WTC11 (cell line): ENCODE results near the gene LMOD1. TPM values are rescaled to one million over a fixed set of nuclear protein-coding genes. Genes with fewer than 3 reads are reported as not detected.

Source experiments
- AFF4 ChIP-seq: sonication (generic); formaldehyde crosslinking; IDR thresholded peaks from 2 replicates; pipeline ENCODE4 v1.8.1; 2023; ENCODE audit warnings: mild to moderate bottlenecking, missing genetic modification reagents, borderline replicate concordance
- AR ChIP-seq: fragments of 250-450 bp; sonication (Bioruptor Pico); IDR thresholded peaks from 2 replicates; pipeline ENCODE4 v1.9.0; 2021; ENCODE audit warnings: mild to moderate bottlenecking
- ATF1 ChIP-seq: sonication (generic); formaldehyde crosslinking; IDR thresholded peaks from 2 replicates; pipeline ENCODE4 v1.8.1; 2023; ENCODE audit warnings: mild to moderate bottlenecking, moderate library complexity, missing genetic modification reagents
- CREB1 ChIP-seq: sonication (generic); formaldehyde crosslinking; IDR thresholded peaks from 2 replicates; pipeline ENCODE4 v1.8.0; 2023; ENCODE audit warnings: mild to moderate bottlenecking, missing genetic modification reagents
- CREM ChIP-seq: sonication (generic); formaldehyde crosslinking; IDR thresholded peaks from 2 replicates; pipeline ENCODE4 v1.8.1; 2022; ENCODE audit warnings: mild to moderate bottlenecking, missing genetic modification reagents, moderate library complexity
- EMX1 ChIP-seq: fragments of 250-450 bp; sonication (Bioruptor Pico); IDR thresholded peaks from 2 replicates; pipeline ENCODE4 v1.8.0; 2021; ENCODE audit warnings: mild to moderate bottlenecking
- ESRRA ChIP-seq: sonication (generic); formaldehyde crosslinking; IDR thresholded peaks from 2 replicates; pipeline ENCODE4 v1.8.1; 2022; ENCODE audit warnings: mild to moderate bottlenecking, missing genetic modification reagents, borderline replicate concordance
- ETV6 ChIP-seq: sonication (generic); formaldehyde crosslinking; IDR thresholded peaks from 2 replicates; pipeline ENCODE4 v1.8.1; 2022; ENCODE audit warnings: mild to moderate bottlenecking, missing genetic modification reagents
- FOXK1 ChIP-seq: sonication (generic); formaldehyde crosslinking; IDR thresholded peaks from 2 replicates; pipeline ENCODE4 v1.8.0; 2022; ENCODE audit warnings: mild to moderate bottlenecking, moderate library complexity, missing genetic modification reagents
- GABPB1 ChIP-seq: sonication (generic); formaldehyde crosslinking; IDR thresholded peaks from 2 replicates; pipeline ENCODE4 v1.8.1; 2023; ENCODE audit warnings: mild to moderate bottlenecking, missing genetic modification reagents
- JAZF1 ChIP-seq: fragments of 250-450 bp; sonication (Bioruptor Pico); IDR thresholded peaks from 2 replicates; pipeline ENCODE4 v1.9.0; 2021; ENCODE audit warnings: moderate library complexity, mild to moderate bottlenecking, inconsistent platforms
- JUN ChIP-seq: sonication (generic); formaldehyde crosslinking; IDR thresholded peaks from 2 replicates; pipeline ENCODE4 v1.8.0; 2023; ENCODE audit warnings: mild to moderate bottlenecking, missing genetic modification reagents
- MAX ChIP-seq: sonication (generic); formaldehyde crosslinking; IDR thresholded peaks from 2 replicates; pipeline ENCODE4 v1.8.0; 2022; ENCODE audit warnings: mild to moderate bottlenecking, missing genetic modification reagents
- NFATC4 ChIP-seq: fragments of 250-450 bp; sonication (Bioruptor Pico); IDR thresholded peaks from 2 replicates; pipeline ENCODE4 v1.9.0; 2021; ENCODE audit warnings: mild to moderate bottlenecking
- NFE2L1 ChIP-seq: sonication (generic); formaldehyde crosslinking; IDR thresholded peaks from 2 replicates; pipeline ENCODE4 v1.8.1; 2023; ENCODE audit warnings: missing genetic modification reagents
- NR2C2 ChIP-seq: sonication (generic); formaldehyde crosslinking; IDR thresholded peaks from 2 replicates; pipeline ENCODE4 v1.8.0; 2022; ENCODE audit warnings: mild to moderate bottlenecking, missing genetic modification reagents
- NR3C1 ChIP-seq: sonication (generic); formaldehyde crosslinking; conservative IDR thresholded peaks from 2 replicates; pipeline ENCODE4 v1.8.1; 2023; ENCODE audit warnings: low read depth, mild to moderate bottlenecking, missing genetic modification reagents
- RELA ChIP-seq: sonication (generic); formaldehyde crosslinking; IDR thresholded peaks from 2 replicates; pipeline ENCODE4 v1.8.1; 2022; ENCODE audit warnings: missing genetic modification reagents, mild to moderate bottlenecking, borderline replicate concordance
- SOX15 ChIP-seq: fragments of 250-450 bp; sonication (Bioruptor Pico); IDR thresholded peaks from 2 replicates; pipeline ENCODE4 v1.9.0; 2021; ENCODE audit warnings: mild to moderate bottlenecking
- TP53 ChIP-seq: sonication (generic); formaldehyde crosslinking; IDR thresholded peaks from 2 replicates; pipeline ENCODE4 v1.8.1; 2023; ENCODE audit warnings: mild to moderate bottlenecking, missing genetic modification reagents
- ZBTB21 ChIP-seq: sonication (generic); formaldehyde crosslinking; IDR thresholded peaks from 2 replicates; pipeline ENCODE4 v1.8.1; 2023; ENCODE audit warnings: mild to moderate bottlenecking, missing genetic modification reagents, borderline replicate concordance
- ZNF219 ChIP-seq: sonication (generic); formaldehyde crosslinking; IDR thresholded peaks from 2 replicates; pipeline ENCODE4 v1.8.0; 2023; ENCODE audit warnings: missing genetic modification reagents, mild to moderate bottlenecking, borderline replicate concordance
- ZNF317 ChIP-seq: sonication (generic); formaldehyde crosslinking; IDR thresholded peaks from 2 replicates; pipeline ENCODE4 v1.8.1; 2023; ENCODE audit warnings: low read depth, mild to moderate bottlenecking, moderate library complexity, missing genetic modification reagents, borderline replicate concordance
- ZNF396 ChIP-seq: fragments of 250-450 bp; sonication (Bioruptor Pico); IDR thresholded peaks from 2 replicates; pipeline ENCODE4 v1.8.0; 2021; ENCODE audit warnings: mild to moderate bottlenecking, moderate library complexity, borderline replicate concordance
- ZNF416 ChIP-seq: fragments of 250-450 bp; sonication (Bioruptor Pico); IDR thresholded peaks from 2 replicates; pipeline ENCODE4 v1.9.0; 2021; ENCODE audit warnings: mild to moderate bottlenecking, inconsistent platforms
- ZNF425 ChIP-seq: fragments of 250-450 bp; sonication (Bioruptor Pico); conservative IDR thresholded peaks from 2 replicates; pipeline ENCODE4 v1.9.0; 2021; ENCODE audit warnings: mild to moderate bottlenecking
- total RNA-seq: library from RNA; stranded (reverse); gene quantifications from 3 replicates; pipeline ENCODE4 v1.2.3, GENCODE V29; 2021
- TF ChIP-seq, protein P1 (sequence below): sonication (generic); formaldehyde crosslinking; IDR thresholded peaks from 2 replicates; pipeline ENCODE4 v1.8.0; 2022; ENCODE audit warnings: mild to moderate bottlenecking, missing genetic modification reagents
- TF ChIP-seq, protein P2 (sequence below): sonication (generic); formaldehyde crosslinking; IDR thresholded peaks from 2 replicates; pipeline ENCODE4 v1.8.1; 2023; ENCODE audit warnings: mild to moderate bottlenecking, missing genetic modification reagents, moderate library complexity
- TF ChIP-seq, protein P3 (sequence below): fragments of 250-450 bp; sonication (Bioruptor Pico); IDR thresholded peaks from 2 replicates; pipeline ENCODE4 v1.9.0; 2021; ENCODE audit warnings: moderate library complexity, mild to moderate bottlenecking, inconsistent platforms, borderline replicate concordance

Gene LMOD1
- total RNA-seq, 1 experiment from 2014 or later, result 1.5 TPM

GRCh38 chr1:201888282-201889089 lies 57.9 kb downstream of the LMOD1 start, which contains the start of gene SHISA4 (continued):
- TF ChIP-seq CREB1, result no peak; the same call in 1 of the 2 replicates
- no peak for TF ChIP-seq RELA
- no peak for TF ChIP-seq SOX15
- TF ChIP-seq ZNF317 (CRISPR knock-in tag), result no peak
- TF ChIP-seq ZNF416, result no peak
- peak; percentile 69 for TF ChIP-seq ETV6 (CRISPR knock-in tag)
- no peak for TF ChIP-seq JAZF1 (CRISPR knock-in tag)
- TF ChIP-seq, protein P1, sequence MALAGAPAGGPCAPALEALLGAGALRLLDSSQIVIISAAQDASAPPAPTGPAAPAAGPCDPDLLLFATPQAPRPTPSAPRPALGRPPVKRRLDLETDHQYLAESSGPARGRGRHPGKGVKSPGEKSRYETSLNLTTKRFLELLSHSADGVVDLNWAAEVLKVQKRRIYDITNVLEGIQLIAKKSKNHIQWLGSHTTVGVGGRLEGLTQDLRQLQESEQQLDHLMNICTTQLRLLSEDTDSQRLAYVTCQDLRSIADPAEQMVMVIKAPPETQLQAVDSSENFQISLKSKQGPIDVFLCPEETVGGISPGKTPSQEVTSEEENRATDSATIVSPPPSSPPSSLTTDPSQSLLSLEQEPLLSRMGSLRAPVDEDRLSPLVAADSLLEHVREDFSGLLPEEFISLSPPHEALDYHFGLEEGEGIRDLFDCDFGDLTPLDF, result no peak
- no peak for TF ChIP-seq ZNF425 (CRISPR knock-in tag)
- TF ChIP-seq NFE2L1 (CRISPR knock-in tag), result no peak
- TF ChIP-seq TP53, result no peak
- no peak for TF ChIP-seq NR3C1 (CRISPR knock-in tag)
- no peak for TF ChIP-seq NR2C2 (CRISPR knock-in tag)
- TF ChIP-seq AR, result no peak
- TF ChIP-seq CREM (CRISPR knock-in tag), result no peak
- no peak for TF ChIP-seq ESRRA (CRISPR knock-in tag)
- no peak for TF ChIP-seq ZNF396 (CRISPR knock-in tag)
- TF ChIP-seq ATF1 (CRISPR knock-in tag), result 0 out of 2 replicates have a peak, but pooled peaks have one; percentile 30
- peak; percentile 16; the same call in 1 of the 2 replicates for TF ChIP-seq MAX (CRISPR knock-in tag)
- no peak for TF ChIP-seq JUN (CRISPR knock-in tag)
- TF ChIP-seq, protein P2, sequence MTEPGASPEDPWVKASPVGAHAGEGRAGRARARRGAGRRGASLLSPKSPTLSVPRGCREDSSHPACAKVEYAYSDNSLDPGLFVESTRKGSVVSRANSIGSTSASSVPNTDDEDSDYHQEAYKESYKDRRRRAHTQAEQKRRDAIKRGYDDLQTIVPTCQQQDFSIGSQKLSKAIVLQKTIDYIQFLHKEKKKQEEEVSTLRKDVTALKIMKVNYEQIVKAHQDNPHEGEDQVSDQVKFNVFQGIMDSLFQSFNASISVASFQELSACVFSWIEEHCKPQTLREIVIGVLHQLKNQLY (CRISPR knock-in tag), result no peak
- TF ChIP-seq, protein P3, sequence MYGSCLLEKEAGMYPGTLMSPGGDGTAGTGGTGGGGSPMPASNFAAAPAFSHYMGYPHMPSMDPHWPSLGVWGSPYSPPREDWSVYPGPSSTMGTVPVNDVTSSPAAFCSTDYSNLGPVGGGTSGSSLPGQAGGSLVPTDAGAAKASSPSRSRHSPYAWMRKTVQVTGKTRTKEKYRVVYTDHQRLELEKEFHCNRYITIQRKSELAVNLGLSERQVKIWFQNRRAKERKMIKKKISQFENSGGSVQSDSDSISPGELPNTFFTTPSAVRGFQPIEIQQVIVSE, result no peak
- TF ChIP-seq AFF4, result no peak
- TF ChIP-seq GABPB1, result no peak
- TF ChIP-seq ZNF219 (CRISPR knock-in tag), result no peak
- TF ChIP-seq FOXK1 (CRISPR knock-in tag), result no peak
- TF ChIP-seq EMX1 (CRISPR knock-in tag), result no peak
- TF ChIP-seq NFATC4 (CRISPR knock-in tag), result no peak
- no peak for TF ChIP-seq ZBTB21
